ENCODE results near the gene SNAP47. TPM values are rescaled to one million over a fixed set of nuclear protein-coding genes. Genes with fewer than 3 reads are reported as not detected.
"Not testable (repeated sequence)": the region's sequence is repeated elsewhere in the genome, so short reads cannot be mapped to it uniquely, and the experiment has no call there.

Gene SNAP47
- polyA plus RNA-seq, 2 of the 4 experiments (the other 2 are of a cell fraction) = 29.6 to 39.5 TPM

DNA sequence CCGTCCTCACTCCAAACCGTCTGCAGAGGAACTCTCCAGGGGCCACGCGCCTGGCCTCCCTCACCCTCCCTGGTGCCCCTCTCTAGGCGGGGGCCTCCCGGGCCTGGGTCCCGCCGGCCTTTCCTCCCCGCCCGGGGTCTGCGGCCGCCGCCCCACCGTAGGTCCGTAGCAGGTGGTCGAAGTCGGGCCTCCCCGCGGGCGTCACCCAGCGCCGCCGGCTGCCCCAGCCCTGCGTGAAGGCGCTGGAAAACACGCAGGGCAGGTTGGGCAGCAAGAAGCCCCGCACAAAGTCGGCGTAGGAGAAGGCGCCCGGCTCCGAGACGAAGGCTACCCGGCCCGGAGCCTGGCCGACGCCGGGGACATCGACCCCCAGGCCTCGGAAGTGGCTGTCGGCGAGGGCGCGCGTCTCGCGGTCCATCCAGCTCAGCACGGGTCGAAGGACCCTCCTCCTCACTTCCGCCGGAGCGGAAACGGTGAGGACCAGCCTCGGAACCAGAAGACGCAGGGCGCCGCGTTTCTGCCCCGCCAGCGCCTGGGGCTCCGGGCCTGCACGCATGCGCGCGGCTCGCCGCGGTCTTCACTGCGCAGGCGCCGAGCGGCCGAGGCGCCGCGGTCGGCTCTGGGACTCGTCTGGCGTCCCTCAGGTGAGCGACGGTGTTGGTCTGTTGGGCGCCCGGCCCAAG is at the start of gene SNAP47, which contains the start of gene JMJD4 (continued):
- no peak for TF ChIP-seq MAZ (IDR thresholded peaks at IDR 0.05; ENCODE audit: borderline replicate concordance, low read depth, low read length)
- TF ChIP-seq POLR2A (IDR thresholded peaks at IDR 0.05; ENCODE audit: low read length) = peak; percentile 86
- TF ChIP-seq, protein P1, sequence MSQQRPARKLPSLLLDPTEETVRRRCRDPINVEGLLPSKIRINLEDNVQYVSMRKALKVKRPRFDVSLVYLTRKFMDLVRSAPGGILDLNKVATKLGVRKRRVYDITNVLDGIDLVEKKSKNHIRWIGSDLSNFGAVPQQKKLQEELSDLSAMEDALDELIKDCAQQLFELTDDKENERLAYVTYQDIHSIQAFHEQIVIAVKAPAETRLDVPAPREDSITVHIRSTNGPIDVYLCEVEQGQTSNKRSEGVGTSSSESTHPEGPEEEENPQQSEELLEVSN (IDR thresholded peaks at IDR 0.05; ENCODE audit: borderline replicate concordance, low read depth) = peak; percentile 83
- no peak for TF ChIP-seq HEYL (CRISPR knock-in tag; IDR thresholded peaks at IDR 0.05)
- TF ChIP-seq, protein P2, sequence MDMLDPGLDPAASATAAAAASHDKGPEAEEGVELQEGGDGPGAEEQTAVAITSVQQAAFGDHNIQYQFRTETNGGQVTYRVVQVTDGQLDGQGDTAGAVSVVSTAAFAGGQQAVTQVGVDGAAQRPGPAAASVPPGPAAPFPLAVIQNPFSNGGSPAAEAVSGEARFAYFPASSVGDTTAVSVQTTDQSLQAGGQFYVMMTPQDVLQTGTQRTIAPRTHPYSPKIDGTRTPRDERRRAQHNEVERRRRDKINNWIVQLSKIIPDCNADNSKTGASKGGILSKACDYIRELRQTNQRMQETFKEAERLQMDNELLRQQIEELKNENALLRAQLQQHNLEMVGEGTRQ (IDR thresholded peaks at IDR 0.05) = no peak

DNA sequence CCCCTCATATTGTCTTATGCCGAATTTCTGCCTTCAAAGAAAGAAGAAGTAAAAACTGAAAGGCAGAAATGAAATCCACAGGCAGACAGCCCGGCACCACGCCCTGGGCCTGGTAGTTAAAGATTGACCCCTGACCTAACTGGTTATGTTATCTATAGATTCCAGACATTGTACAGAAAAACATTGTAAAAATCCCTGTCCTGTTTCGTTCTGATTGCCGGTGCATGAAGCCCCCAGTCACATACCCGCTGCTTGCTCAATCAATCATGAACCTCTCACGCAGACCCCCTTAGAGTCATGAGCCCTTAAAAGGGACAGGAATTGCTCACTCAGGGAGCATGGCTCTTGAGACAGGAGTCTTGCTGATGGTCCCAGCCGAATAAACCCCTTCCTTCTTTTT is 49.4 kb upstream of the SNAP47 start:
- Histone ChIP-seq H3K27ac (no peak overlapping the region), H3K9me3 (peaks cover 52% of the 10 kb centered on the region), H3K4me3 (no peak overlapping the region), H3K4me1 (no peaks in the 10 kb centered on the region), H3K4me2 (no peak overlapping the region)
- DNase-seq (ENCODE audit: low read depth in 1 of 2, low spot score in 1 of 2) (no peak), ATAC-seq (no peak), FAIRE-seq (no peak)
- ChIA-PET CTCF (interaction anchor here (0.6 kb wide), 1 partner anchor 1278 kb away, joined by 5 read pairs; the partner anchor contains the start of gene PARP1), POLR2A (no interaction called here)
- WGBS (ENCODE audit: missing lambda C conversion rate) = 33% methylated on average over 8 of the region's 8 CpGs
- TF ChIP-seq, protein P3, sequence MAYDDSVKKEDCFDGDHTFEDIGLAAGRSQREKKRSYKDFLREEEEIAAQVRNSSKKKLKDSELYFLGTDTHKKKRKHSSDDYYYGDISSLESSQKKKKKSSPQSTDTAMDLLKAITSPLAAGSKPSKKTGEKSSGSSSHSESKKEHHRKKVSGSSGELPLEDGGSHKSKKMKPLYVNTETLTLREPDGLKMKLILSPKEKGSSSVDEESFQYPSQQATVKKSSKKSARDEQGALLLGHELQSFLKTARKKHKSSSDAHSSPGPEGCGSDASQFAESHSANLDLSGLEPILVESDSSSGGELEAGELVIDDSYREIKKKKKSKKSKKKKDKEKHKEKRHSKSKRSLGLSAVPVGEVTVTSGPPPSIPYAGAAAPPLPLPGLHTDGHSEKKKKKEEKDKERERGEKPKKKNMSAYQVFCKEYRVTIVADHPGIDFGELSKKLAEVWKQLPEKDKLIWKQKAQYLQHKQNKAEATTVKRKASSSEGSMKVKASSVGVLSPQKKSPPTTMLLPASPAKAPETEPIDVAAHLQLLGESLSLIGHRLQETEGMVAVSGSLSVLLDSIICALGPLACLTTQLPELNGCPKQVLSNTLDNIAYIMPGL (CRISPR knock-in tag; IDR thresholded peaks at IDR 0.05; ENCODE audit: borderline replicate concordance) = no peak
- TF ChIP-seq CHD2 (IDR thresholded peaks at IDR 0.05; ENCODE audit: low read length, partially characterized antibody) (no peak), CBX2 (IDR thresholded peaks at IDR 0.05; ENCODE audit: borderline replicate concordance, low read depth) (no peak)

DNA sequence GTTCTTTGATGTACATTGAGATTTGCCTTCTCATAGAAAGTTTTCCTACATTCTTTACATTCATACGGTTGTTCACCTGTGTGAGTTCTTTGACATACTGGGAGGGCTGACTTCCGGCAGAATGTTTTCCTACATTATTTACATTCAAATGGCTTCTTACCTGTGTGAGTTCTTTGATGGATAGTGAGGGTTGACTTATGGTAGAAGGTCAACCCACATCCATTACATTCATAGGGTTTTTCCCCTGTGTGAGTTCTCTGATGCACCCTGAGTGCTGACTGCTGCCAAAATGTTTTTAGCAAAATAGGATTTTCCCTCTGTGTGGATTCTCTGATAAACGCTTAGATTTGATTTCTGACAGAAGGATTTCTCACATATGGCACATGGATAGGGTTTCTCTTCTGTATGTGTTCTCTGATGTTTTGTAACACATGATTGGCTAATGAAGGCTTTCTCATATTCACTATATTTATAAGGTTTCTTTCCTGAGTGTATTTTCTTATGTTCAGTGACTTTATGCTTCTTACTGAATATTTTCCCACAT is 37.8 kb upstream of the SNAP47 start:
- ATAC-seq (no peak), DNase-seq (ENCODE audit: low read depth in 1 of 2, low spot score in 1 of 2) (no peak), FAIRE-seq (no peak)
- H3K4me1 ChIP-seq = no peaks in the 10 kb centered on the region
- CTCF ChIA-PET = no interaction called here
- no peak overlapping the region for H3K27ac ChIP-seq
- WGBS (ENCODE audit: missing lambda C conversion rate) = 20% methylated on average over 3 of the region's 3 CpGs
- peaks cover 48% of the 10 kb centered on the region for H3K9me3 ChIP-seq
- H3K4me2 ChIP-seq = no peak overlapping the region
- H3K4me3 ChIP-seq = no peak overlapping the region
- POLR2A ChIA-PET = no interaction called here
- TF ChIP-seq, protein P2 (IDR thresholded peaks at IDR 0.05) = no peak
- TF ChIP-seq CBX8 (IDR thresholded peaks at IDR 0.05) (no peak), ZFP36 (IDR thresholded peaks at IDR 0.05; ENCODE audit: borderline replicate concordance, partially characterized antibody) (no peak), HEYL (CRISPR knock-in tag; IDR thresholded peaks at IDR 0.05) (no peak), HOXB13 (CRISPR knock-in tag; IDR thresholded peaks at IDR 0.05; ENCODE audit: low read depth) (no peak), MAZ (IDR thresholded peaks at IDR 0.05; ENCODE audit: borderline replicate concordance, low read depth, low read length) (no peak), TFCP2L1 (CRISPR knock-in tag; IDR thresholded peaks at IDR 0.05) (no peak), SREBF2 (IDR thresholded peaks at IDR 0.05) (no peak)
- TF ChIP-seq, protein P1 (IDR thresholded peaks at IDR 0.05; ENCODE audit: borderline replicate concordance, low read depth) = no peak
- TF ChIP-seq, protein P4, sequence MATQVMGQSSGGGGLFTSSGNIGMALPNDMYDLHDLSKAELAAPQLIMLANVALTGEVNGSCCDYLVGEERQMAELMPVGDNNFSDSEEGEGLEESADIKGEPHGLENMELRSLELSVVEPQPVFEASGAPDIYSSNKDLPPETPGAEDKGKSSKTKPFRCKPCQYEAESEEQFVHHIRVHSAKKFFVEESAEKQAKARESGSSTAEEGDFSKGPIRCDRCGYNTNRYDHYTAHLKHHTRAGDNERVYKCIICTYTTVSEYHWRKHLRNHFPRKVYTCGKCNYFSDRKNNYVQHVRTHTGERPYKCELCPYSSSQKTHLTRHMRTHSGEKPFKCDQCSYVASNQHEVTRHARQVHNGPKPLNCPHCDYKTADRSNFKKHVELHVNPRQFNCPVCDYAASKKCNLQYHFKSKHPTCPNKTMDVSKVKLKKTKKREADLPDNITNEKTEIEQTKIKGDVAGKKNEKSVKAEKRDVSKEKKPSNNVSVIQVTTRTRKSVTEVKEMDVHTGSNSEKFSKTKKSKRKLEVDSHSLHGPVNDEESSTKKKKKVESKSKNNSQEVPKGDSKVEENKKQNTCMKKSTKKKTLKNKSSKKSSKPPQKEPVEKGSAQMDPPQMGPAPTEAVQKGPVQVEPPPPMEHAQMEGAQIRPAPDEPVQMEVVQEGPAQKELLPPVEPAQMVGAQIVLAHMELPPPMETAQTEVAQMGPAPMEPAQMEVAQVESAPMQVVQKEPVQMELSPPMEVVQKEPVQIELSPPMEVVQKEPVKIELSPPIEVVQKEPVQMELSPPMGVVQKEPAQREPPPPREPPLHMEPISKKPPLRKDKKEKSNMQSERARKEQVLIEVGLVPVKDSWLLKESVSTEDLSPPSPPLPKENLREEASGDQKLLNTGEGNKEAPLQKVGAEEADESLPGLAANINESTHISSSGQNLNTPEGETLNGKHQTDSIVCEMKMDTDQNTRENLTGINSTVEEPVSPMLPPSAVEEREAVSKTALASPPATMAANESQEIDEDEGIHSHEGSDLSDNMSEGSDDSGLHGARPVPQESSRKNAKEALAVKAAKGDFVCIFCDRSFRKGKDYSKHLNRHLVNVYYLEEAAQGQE (IDR thresholded peaks at IDR 0.05) = no peak

DNA sequence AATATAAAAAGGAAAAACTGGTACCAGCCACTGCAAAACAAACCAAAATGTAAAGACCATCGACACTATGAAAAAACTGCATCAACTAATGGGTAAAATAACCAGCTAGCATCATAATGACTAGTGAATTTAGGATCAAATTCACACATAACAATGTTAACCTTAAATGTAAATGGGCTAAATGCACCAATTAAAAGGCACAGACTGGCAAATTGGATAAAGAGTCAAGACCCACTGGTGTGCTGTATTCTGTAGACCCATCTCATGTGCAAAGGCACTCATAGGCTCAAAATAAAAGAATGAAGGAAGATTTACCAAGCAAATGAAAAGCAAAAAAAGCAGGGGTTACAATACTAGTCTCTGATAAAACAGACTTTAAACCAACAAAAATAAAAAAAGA is 33.6 kb upstream of the SNAP47 start:
- CTCF ChIA-PET; H3K4me3 ChIP-seq; H3K4me1 ChIP-seq; FAIRE-seq; H3K4me2 ChIP-seq; POLR2A ChIA-PET; DNase-seq (ENCODE audit: low read depth in 1 of 2, low spot score in 1 of 2); ATAC-seq; H3K27ac ChIP-seq: not testable (repeated sequence)
- H3K9me3 ChIP-seq = peaks cover 28% of the 10 kb centered on the region
- WGBS (ENCODE audit: missing lambda C conversion rate) = 0% methylated on average over 1 of the region's 1 CpG
